SH-SY5Y (cell line): ENCODE measurements around the gene ARHGAP42.

Experiments used
- GATA2 ChIP-seq: IDR thresholded peaks from 2 replicates; pipeline ENCODE4 v1.6.1; 2011; ENCODE audit warnings: mild to moderate bottlenecking, low read depth, low read length
- GATA3 ChIP-seq: IDR thresholded peaks from 2 replicates; pipeline ENCODE4 v1.6.1; 2011; ENCODE audit warnings: low read depth, mild to moderate bottlenecking, low read length, moderate library complexity

The ARHGAP42 gene

DNA sequence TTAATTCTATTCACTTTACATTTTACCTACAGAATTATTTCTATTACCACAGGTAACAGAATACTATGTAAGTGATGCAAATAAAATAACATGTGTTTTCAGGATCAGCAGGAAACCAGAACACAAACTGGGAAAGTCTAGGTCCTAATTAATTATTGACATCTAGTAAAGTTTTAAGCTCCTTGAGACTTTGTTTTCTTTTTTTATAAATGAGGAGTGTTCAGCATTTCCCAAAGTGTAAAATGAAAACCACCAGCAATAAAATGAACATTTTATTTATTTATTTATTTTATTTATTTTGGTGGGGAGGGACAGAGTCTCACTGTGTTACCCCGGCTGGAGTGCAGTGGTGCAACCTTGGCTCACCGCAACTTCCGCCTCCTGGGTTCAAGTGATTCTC is 123.6 kb downstream of the ARHGAP42 start:
- TF ChIP-seq GATA2 (no peak), GATA3 (no peak)

DNA sequence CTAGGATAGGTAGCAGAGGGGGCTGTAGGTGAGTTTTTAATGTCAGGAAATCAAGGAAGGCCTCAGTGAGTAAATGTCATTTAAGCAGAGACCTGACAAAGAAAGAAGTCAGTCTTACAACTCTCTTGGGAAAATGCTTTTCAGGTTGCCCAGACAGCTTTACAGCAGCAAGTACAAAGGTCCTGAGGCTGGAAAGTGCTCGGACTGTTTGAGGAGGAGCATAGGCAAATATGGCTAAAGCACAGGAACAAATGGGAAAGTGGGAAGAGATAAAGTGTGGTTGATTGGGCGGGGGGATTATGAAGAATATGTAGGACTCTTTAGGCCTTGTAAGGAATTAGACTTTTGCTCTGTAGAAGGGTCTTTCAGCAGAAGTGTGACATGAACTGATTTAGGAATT is 125.4 kb downstream of the ARHGAP42 start:
- TF ChIP-seq GATA2 (no peak), GATA3 (no peak)

DNA sequence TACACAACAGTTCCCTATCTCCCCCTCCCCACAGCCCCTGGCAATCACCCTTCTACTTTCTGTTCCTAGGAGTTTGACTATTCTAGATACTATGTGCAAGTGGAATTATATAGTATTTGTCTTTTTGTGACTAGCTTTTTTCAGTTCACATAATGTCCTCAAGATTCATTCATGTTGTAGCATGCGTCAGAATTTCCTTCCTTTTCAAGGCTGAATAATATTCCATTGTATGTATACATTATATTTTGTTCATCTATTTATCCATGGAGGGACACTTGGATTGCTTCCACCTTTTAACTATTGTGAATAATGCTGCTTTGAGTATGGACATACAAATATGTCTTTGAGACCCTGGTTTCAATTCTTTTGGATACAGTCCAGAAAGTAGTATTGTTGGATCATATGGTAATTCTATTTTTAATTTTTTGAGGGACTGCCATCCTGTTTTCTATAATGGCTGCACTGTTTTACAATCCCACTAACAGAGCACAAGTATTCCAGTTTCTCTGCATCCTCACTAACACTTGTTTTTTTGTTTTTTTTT is 128.8 kb downstream of the ARHGAP42 start:
- no peak for TF ChIP-seq GATA3
- TF ChIP-seq GATA2 = no peak

DNA sequence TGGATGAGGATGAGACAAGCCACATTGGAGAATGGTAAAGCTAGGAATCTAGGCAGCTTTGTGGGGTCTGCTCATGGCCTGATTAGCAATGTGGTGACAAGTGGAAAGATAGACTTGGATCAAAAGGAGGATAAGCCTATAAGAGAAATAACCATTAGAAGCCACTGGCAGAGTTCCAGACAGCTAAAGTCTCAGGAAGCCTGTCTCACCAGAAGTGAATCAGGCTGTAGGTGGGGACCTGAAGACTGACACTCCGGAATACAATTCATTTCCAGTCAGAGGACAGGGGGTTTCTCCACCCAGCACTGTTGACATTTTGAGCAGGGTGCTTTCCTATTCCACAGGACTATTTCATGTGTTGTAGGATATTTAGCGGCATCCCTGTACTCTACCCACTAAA is 129.7 kb downstream of the ARHGAP42 start:
- TF ChIP-seq GATA2 (no peak), GATA3 (no peak)

DNA sequence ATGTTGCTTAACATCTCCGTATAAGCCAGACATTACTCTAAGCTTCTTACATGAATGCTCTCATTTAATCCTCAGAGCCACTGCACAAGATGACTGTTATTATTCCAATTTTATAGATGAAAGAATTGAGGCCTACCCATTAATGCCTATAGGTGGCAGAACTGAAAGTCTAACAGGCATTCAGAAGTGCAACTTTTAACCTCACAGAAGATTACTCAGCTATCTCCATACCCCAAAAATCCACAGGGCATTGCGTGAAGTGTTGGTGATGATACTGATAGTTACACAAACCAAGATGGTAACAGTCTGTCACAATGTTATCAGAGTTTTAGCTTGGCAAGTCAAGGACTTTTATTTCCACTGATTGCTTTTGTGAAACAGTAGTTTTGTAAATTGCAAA is 130.5 kb downstream of the ARHGAP42 start:
- TF ChIP-seq GATA2 (no peak), GATA3 (no peak)

DNA sequence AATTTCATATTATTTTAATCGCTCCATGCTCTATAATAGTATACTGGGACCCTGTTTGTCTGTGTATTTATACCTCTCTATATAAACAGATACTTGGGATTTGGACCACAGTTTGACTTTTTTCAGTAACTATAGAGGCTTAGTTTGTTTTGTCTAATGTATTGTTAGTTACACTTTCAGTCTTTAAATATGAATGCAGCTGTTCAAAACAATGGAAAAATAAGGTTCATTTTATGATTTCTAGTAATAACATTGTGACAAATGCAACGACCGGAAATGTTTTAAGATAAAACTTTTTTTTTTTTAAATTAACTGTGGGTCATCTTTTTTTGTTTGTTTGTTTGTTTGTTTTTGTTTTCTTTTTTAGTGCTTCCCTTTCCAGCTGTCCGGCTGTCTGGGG is 133.5 kb downstream of the ARHGAP42 start:
- TF ChIP-seq GATA2 (no peak), GATA3 (no peak)

DNA sequence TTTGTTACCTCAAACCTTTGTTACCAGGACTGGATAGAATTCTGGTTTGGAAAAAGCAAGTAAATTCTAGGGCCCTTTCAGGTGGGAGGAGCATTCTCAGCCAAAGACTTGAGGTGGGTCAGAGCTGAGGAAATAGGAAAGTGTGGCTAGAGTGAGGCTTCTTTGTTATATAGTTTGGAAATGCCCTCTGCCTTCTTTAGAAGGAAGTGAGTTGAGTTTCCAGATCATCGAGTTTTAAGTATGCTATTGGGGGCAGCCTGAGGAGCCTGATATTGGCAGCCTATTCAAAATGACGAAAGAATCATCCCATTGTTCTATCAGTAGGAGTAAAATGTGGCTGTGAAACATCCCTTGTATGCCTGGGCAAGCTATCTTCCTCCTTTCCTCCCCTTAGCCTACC is 134.1 kb downstream of the ARHGAP42 start:
- TF ChIP-seq GATA2 (no peak), GATA3 (no peak)

DNA sequence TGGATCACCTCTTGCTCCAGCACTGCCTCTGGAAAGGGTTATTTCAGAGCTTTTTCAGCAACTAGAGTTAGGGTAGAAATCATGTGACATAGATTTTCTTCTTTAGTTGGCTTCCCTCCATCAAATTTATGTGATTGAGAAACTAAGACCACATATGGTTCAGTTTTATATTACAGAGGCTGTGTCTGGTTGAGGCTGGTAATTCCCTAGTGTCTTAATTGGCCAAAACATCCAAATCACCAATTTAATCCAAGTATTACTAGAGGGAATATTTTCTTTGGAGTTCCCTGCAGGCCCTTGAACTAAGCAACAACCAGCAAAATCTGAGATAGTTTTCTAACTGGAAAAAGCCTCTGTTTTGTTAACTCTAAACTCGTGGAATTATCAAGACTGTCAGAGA is 136.3 kb downstream of the ARHGAP42 start:
- TF ChIP-seq GATA3 (no peak), GATA2 (no peak)

DNA sequence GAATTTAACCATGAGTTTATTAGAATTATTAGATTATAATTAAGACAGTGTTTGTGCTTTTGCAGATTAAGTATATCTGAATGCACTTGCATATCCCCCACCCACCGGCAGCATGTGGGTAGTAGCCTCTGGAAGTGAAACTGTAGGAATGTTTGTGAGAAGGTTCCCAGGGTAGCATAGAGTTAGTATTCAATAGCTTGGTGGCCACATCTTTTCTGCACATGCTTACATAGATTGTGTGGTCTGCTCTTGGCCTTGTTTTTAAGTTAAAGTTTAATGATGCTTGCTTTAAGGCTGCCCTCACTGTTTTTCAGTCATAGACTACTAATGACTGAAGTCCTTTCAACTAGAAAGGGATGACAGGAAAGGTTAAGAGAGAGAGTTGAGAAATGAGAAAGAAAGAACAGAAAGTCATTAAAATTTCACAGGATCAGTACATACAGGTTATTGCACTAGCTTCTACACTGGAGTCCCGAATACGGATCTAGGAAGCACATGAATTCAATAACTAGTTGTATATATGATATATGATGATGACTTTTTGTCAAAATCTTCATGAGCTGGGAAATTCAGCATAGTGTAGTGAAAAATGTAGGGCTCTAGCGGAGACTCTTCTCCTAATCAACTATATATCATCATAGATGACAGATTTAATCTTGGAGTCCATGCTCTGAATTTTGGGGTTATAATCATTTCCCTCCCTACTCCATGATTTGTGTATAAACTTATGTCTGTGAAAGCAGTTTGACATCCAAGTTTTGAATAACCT is 137.1 kb downstream of the ARHGAP42 start:
- TF ChIP-seq GATA2 = no peak
- TF ChIP-seq GATA3 = no peak

DNA sequence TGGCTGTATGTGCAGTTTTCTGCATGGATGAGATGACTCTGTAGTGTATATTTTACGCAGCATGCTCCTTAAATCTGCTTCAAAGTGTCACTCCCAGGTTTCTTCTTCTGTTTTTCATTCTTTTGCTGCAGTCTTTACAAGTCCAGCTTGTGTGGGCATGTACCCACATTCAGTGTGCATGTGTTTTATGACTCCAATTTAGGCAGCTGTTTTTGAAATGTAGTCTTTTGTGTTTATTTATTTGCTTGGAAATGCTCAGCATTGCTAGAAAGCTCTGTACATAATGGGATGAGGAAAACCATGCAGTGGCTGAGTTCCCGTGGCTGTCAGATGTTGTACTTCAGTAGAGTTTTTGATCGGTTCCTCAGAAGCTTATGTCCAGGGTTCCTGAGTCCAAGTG is 138.5 kb downstream of the ARHGAP42 start:
- TF ChIP-seq GATA2 (no peak), GATA3 (no peak)

DNA sequence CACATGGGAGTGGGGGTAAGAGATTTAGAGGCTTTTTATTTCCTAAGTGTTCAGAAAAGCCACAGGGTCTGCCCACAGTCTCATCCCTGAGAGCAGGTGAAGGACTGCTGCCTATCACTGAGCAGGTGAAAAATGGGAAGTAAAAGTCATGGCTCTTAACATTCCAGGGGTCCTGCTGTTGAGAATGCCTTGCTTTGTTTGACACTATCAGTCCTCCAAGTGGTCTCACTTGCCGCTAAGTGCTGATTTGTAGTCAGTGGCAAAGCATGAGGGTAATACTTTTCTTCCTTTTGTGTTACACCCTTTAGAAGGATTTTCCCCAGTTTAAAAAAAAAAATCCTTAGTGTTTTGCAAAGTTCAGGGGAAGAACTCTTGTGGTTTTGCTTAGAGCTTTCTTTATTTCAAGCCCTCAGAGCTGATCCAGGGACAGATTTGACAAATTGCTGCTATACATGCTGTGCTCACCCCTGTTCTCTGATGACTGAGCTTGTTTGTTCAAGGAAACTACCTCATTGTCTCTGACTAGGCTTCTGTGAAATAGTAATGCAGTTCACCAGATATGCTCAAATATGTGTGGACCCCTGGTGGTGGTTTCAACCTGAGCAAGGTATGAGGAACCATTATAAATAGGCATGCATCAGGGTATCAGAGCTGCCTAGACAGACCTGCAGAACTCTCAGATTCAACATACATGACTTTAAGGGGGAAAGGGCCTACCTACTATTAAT is 141.0 kb downstream of the ARHGAP42 start:
- TF ChIP-seq GATA3 (no peak), GATA2 (no peak)

DNA sequence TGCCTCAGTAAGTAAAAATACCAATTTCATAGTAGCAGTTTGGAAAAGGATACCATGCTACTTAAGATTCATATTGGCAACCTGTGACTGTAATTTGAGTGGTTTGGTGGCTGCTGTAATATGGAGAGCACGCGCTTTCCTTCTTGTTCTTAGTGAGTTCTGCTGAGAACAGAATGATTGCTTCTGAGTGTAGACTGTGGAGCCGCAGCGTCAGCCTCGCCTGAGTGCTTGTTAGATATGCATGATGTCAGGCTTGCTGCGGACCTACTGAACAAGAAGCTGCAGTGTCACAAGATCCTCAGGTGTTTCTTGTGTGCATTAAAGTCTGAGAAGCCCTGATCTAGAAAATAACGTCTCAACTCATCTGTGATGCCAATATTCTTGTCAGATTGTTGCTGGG is 143.2 kb downstream of the ARHGAP42 start:
- no peak for TF ChIP-seq GATA3
- no peak for TF ChIP-seq GATA2

DNA sequence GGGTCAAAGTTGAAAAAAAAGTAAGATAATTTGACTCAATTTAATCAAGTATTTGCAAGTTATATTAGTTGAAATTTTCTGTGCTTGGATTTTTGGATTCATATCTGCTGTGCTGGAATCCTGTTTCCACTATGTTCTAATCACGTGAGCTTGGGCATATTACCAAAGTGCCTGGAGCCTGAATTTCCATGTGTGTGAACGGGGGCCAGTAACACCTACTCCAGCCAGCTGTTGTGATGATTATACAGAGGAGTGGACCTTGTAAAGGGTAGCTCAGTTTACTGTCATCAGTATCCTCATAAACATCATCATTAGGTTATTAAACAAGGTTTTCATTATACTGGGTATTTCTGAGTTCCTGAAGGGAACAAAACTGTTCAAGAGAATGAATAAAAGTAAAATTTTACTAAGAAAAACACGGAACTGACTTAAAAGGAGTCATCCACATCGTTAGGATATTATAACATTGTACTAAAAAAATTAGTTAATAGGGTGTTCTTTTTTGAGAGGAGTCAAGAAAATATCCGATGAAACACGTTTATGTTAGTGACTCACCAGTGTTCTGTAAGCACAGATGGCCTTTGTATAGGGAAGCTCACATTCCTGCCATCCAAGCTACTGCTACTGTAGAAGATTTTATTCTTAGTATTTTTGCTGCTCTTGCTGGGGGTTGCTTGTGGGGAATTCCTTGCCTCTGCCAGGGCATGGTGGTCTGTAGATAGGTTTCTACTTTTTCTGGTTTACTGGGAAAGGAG is 144.1 kb downstream of the ARHGAP42 start:
- TF ChIP-seq GATA3 (no peak), GATA2 (no peak)

DNA sequence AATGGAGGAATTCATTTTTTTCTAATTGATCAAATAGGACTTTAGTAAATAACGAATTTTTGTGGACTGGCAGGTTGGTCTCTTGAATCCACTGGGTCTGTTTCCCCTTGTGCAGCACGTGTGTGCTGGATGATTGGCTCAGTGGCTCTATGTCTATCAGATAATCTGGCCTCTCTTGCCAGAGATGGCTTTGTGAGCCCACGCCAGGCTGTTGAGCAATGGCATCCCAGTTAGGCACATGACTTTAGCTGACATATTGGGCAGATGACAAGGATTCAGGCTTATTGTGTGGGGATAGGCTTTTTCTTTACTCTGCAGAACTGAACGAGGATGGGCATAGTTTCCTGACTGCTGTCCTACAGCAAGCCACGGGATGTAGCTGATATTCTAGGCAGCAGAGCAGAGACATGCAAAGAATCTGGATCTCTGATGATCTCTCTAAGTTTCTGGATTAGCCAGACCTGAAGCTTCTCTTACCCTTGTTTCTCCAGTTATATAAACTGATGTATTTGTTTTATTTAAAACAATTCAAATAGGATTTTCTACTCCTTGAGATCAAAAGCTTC is 144.9 kb downstream of the ARHGAP42 start:
- no peak for TF ChIP-seq GATA2
